GM19468 (cell line): ENCODE data around the gene OR1I1.
A peak's percentile ranks its signal among the peaks of the same experiment; 100 is the strongest.

Source experiments
- ATAC-seq: cut with Tn5 transposase; IDR thresholded peaks from one replicate; pipeline ENCODE4 v1.9.1; 2021; ENCODE audit warnings: mild to moderate bottlenecking, moderate library complexity, moderate number of reproducible peaks; ENCODE audit not compliant: unreplicated experiment; ENCODE audit errors: extremely low read depth

OR1I1 gene

DNA sequence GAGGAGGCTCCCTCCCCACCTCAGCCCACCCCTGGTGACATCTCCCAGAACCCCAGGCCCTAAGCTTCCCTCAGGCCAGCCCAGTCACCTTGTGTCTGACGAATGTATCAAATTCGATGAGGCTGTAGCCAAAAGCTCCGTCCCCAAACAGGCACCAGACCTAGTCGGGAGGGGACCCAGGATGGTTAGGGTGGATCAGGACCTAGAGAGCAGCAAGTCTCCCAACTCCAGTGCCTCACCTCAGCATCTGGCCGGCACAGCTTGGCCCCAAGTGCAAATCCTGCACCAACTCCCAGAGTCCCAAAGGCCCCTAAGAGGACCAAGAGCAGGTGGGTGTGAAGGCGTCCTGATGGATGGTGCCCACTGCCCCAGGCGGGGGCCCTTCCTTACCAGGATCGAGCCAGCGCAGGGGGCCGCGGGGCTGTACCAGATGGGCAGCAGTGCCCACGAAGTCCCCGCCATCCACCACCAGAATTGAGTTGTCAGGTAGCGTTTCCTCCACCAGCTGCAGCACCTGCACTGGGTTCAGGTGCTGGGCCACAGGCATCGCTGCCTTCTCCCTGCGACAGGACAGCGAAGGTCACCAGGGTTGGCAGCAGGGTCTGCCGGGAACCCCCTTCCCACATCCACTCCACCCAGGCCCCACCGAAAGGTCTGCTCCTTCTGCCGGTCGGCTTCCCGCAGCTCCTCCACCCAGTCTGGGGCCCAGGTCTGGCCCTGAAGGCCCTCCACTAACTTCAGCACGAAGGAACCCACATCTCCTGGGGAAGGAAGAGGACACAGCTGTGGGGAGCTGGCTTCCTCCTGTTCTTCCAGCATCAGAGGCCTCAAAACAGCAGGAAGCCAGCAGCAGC lies 34.0 kb downstream of the OR1I1 start:
- ATAC-seq = no peak

DNA sequence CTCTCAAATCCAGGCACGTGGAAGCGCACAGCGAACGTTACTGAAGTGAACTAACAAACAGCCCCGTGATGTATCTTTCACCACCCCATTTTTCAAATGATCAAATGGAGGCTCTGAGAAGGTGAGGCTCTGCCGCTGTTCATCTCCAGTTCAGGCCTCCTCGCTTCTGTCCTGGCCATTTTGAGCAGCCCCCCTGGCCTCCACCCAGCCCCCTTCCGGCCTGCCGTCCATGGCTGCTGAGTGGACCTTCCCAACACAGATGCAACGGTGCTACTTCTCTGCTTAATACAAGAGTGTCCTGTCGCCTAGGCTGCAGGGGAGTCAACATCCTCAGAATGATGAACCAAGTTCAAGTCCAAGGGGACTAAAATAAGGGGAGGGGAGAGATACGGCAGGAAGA lies 34.8 kb downstream of the OR1I1 start:
- ATAC-seq = no peak

DNA sequence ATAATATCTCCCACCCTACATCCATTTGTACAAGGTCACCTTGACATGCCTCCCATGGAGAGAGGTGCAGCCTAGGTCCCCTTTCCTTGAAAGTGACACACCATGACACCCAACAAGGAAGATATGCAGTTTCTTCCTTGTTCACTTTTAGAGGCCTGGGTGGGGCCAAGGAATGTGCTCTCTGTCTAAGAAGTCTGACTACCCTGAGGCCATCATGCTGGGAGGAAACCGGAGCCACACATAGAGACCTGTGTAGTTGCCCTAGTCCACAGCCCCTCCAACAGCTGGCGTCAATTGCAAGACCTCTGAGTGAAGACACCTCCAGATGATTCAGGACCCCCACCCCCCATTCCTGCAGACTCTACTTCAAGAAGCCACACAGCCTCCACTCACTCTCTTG lies 36.2 kb downstream of the OR1I1 start:
- ATAC-seq = no peak

DNA sequence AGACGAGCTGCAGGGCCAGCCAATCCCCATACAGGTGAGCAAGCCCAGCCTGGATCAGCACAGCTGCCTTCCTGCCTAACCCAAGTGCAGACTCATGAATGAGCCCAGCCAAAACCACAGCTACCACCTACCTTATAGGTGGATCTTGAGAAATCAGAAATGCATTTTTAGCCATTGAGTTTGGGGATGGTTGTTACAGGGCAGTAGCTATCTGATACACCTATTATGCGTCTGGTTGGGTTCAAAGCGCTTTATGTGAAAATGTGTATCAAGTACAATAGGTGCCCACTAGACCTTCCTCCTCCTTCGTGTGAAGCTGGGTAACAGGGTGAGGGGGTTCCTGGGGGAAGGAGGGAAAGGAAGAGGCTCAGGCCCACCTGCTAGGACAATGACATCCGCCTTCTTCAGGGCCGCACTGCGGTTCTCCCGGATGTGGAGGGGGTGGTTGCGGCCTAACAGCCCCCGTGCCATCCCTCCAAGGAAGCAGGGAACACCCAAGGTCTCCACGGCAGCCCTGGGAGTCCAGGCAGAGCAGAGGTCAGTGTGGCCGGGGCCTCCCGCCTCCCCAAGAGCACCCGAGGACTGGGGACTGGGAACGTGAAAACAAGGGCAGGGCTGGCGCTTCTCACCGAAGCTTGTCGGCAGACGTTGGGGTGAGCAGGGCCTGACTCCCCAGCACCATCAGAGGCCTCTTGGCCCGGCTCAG lies 36.9 kb downstream of the OR1I1 start:
- ATAC-seq = no peak

DNA sequence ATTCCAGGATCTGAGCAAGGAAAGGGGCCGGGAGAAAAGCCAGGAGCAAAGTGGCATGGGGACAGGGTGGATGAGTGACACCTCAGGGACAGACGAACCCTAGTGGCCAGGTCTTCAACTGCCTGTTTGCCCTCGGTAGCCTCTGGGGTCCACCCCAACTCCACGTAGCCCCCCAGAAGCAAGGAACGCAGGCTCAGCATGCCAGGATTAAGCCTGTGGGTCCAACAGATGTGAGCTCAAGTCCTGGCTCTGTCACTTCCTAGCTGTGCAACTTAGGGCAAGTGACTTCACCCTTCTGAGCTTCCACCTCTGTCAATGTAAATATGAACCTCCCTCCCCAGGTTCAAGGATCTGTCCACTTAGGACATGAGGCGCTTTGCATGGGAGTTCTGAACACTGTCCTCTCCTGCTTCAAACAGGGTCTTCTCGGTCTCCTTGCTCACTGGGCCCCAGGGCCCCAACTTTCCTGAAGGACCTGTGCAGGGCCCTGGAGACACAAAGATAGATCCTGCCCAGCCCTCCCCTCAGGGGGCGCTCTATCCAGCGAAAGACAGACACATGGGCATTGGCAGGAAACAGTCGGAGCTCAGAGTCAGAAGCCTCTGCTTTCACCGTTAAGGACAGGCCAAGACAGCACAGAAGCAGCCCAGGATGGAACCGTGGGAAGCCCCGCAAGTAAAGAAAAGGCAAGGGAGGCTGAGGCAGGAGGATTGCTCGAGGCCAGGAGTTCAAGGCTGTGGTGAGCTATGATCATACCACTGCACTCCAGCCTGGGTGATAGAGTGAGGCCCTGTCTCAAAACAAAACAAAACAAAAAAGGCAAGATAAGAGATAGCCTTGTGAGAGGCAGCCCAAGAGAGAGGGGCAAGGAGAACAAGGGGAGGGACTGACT lies 38.4 kb downstream of the OR1I1 start:
- ATAC-seq = no peak

DNA sequence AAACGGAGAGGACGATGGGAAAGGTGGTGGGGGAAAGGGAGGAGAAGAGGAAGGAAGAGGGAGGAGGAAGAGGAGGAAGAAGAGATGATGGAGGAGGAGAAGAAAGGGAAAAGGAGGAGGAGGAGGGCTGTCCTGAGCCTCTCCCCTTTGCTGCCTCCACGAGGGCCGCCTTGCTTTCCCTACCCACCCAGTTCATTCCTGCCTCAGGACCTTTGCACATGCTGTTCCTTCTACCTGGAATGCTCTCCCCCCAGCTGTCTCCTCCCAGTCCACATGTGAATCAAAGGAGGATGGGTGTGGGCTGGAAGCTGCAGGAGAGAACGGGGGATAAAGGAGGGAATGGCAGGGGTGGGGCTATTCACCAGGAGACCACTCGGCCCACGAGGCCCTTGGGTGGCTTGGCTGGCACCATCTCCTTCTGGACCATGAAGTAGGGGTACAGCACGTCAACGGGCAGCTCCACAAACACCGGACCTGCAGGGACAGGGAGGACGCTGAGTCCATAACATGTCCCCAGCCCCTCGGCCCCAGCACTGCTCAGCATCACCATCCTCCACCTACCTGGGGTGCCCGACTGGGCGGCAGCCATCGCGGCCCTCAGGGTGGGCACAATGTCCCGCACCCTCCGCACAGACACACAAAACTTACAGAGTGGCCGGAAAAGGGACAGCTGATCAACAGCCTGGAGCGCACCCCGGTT lies 40.5 kb downstream of the OR1I1 start:
- no peak for ATAC-seq

DNA sequence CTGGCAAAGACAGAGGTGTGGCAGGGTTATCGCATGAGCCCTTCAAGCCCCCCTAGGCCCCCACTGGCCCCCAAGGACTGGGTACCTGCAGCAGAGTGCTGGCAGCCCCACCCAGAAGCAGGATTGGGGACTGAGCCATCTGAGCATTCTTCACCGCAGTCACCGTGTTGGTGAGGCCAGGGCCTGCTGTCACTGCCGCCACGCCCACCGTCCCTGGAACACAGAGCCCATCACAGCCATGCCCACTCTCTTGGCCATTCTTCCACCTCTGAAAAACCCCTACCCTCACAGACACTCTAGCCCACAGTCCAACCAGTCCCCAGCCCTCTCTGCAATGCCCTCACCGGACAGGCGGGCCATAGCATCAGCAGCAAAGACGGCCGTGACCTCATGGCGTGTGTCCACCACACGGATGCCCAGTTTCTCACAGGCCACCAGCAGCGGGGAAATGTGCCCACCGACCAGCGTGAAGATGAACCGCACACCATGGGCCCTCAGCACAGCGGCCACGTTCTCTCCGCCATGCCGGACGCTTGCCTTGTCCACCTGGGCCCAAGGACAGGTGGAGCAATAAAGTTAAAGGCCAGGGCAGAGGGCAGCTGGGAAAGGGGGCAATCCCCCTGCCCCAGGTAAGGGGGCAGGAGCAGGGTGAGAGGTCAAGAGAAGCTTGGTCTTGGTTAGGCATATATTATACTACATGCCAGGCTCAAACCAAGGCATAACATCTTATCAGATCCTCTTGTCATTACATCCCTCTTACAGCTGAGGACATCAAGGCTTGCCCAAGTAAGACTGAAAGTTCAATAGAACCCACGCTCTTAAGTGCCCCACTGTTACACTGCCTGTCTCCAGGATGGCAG lies 41.2 kb downstream of the OR1I1 start:
- ATAC-seq = no peak

DNA sequence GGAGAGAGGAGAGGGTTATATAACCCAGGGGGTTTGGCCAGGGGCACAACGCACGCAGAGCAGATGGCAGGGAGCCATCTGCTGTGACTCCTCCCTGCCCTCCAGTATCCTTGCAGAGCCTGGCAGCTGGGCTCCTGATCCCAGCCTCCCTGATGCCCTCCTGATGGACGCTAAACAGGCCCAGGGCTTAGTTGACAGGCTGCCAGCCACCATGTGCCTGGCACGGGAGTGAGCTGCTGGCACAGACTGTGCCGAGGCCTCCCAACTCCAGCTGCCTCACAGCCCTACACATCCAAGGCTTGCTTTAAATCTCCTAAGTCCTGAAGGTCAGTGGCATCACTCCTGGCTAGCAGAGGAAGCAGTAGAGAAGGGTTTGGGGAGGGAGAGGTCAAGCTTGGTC lies 41.9 kb downstream of the OR1I1 start:
- ATAC-seq = no peak

DNA sequence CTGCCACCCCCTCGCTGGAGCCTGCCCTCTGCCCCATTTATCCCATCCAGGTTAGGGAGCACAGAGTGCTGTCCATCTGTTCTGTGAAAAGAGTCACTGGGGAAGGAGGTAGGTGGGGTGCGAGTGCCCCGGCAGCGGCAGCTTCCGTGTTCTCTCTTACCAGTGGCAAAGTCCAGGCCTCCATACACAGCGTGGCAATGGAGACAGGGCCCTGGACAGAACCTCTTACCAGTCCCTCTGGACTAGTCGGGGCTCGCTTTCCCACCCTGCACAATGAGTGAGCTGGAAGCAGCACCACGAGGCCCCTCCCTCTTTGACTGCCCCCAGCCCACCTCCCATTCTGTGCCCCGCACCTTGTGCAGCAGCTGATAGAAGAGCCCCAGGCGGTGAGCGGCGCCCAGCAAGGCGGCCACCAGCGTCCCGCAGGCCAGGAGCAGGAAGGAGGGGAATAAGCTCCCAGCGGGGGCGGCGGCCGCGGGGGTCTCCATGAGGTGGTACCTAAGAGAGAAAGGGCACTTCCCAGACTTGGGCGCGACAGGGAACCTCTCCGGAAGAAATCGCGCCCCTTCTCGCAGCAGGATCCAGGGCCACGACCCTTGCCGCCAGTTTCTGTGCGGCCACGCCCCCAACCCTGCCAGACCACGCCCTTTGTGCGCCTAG lies 42.7 kb downstream of the OR1I1 start:
- ATAC-seq = no peak

DNA sequence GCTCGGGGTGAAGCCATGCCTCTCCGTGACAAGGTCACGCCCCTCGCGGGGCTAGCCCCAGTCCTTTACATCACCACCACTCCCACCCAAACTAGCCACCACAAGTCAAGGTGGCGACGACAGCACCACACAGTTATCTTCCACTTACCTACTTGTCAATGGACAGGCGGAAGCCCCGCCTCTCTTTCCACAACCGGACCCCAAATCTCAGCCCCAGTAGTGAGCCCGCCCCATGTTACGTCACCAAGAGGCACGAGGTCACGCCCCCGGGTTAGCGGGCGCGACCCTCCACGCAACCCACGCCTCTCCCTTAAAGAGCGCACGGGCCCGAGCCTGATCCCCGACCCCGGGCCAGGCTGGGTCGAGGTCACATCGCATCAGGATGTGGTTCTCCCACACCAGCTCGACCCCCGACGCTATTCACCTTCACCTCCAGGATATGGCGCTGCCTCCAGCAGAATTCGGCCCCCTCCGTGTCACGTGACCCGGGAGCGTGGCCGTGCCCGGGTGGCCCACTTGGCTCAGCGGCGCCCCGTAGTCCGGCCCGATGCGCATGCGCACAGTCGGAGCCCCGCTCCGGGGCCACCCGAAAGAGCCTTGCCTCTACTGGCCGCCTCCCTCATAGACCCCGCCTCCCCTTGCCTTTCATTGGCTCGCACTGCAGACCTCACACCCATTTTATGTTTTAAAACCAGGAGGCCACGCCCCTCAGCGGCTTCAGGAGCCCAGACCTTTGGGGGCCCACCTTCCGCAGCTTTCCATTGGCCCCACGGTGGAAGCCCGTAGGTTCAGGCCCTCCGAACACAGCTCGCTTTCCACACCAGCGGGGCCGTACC lies 43.4 kb downstream of the OR1I1 start:
- ATAC-seq = peak; percentile 89

DNA sequence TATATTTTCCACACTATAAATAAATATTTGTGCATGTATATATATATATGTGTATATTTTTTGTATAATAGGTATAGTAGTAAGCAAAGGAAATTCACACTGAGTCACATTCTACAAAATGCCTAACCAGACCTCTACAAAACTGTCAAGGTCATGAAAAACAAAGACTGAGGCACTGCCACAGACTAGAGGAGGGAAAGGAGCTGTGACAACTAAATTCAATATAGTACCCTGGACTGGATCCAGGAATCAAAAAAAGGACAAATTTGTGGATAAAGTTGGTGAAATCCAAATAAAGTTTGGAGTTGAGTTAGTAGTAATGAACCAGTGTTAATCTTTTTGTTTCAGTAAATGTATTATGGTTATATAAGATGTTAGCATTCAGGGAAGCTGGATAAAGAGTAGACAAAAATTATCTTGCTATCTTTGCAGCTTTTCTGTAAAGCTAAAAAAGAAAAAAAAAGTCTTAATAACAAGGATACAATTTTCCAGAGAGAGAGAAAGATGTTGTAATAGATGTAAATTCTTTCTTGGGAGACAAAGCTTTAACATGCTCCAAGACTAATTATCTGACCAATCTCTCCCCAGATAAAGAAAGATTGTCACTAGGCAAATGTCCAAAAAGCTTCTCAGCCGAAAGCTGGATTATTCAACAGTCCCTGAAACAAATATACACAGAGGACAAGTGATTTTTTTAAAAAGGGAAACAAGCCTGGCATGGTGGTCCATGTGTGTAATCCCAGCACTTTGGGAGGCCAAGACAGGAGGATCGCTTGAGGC lies 44.3 kb downstream of the OR1I1 start:
- no peak for ATAC-seq

DNA sequence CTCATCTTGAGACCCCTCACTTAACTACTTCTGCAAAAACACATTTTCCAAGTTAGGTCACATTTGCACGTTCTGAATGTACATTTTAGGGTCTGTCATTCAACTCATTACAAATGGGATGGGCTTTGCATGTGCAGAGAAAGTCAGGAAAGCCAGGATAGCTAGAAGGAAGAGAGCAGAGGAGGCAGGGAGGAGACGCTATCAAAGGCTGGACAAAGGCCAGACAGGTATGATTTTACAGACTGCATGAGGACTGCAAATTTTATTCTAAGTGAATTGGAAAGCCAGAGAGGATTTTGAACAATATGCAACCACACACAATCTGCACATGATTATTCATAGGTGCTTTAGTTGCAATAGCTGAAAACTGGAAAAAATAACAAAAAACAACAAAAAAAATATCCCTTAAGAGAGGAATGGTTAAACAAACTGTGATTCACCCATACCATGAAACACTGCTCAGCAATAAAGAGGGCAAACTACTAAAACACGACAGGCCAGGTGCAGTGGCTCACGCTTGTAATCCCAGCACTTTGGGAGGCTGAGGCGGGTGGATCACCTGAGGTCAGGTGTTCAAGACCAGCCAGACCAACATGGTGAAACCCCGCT lies 46.3 kb downstream of the OR1I1 start:
- ATAC-seq = no peak

DNA sequence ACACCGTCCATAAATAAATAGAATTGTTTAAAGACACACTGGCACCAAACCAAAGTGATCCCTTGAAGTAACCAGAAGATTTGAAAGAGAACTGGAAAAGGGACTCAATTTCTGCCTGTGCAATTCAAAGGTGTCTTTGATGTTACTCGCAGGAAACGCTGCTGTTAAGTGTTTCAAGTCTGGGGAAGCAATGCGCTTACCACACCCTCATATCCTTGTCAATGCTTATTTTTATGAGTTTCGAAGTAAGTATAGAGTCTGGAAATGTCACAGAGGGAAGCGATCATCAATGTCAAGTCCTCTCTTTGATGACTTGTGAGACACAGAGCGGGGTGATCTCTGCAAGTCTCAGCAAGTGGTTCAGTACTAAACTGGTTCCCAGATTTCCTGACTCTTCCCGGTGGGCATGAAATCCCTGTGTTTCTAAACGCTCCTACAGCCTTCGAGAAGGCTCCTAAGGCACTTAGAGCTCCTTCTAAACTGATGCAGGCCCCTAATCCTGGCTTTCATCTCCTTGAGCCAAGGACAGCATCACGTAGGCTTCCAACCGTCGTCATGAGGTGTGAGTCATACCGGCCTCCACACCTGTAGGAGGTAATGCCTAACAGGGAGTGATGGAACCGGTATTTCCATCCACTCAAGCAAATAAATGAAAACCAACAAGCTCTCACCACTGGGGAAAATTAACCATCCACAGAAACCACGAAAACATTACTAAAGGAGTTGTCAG lies 48.0 kb downstream of the OR1I1 start:
- no peak for ATAC-seq

DNA sequence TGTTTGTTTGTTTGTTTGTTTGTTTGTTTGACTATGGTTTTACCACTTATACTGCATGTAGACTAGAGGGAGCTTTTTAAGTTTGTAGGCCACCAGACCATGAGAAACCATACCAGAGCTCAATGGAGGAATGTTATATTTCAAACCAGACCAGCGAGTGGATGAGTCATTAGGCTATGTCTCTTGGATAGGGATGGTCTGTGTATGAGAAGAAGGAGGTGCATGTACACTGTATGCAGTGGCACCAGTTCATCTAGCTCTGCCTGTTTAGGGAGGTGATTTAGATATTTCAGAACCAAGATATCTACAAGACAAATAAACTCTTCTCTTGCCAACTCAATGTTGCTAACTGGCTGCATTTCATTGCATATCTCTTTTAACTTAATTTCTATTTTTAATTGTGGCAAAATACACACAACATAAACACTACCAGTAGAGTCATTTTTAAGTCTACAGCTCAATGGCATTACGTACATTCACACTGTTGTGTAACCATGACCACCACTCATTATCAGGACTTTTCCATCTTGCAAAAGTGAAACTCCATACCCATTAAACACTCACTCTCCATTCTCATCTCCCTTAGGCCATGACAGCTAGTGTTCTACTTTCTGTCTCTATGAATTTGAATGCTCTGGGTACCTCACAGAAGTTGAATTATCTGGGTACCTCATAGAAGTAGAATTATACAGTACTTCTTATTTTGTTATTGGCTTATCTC lies 54.4 kb downstream of the OR1I1 start:
- ATAC-seq = no peak

DNA sequence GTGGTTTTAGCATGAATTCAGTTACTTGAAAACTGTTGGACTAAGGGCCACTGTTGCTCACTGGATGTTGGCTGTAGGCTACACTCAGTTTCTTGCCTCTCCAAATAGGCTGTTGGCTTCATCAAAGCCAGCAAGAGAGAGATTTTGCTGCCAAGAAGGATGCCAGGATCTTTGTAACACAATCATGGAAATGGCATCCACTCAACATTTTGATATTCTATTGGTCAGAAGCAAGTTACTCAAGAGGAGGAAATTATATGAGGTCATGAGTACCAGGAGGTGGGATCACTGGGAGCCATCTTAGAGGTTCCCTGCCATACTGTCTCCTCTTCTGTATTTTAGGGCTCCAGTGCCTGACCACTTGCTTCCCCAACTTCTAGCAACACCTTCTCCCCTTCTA lies 55.8 kb downstream of the OR1I1 start:
- no peak for ATAC-seq
